SK-N-SH (cell line): ENCODE results near the gene PDE8A. TPM values are rescaled to one million over a fixed set of nuclear protein-coding genes. Genes with fewer than 3 reads are reported as not detected.

Source experiments
- CTCF ChIA-PET: fragments of 300-600, 350-600 bp; formaldehyde crosslinking; extraction: SDS; loops from one replicate; lab custom pipeline; 2021; lab: Yijun Ruan, JAX
- POLR2A ChIA-PET: fragments of 350-600 bp; sonication (Branson Sonifier 250); formaldehyde crosslinking; extraction: SDS; loops from one replicate; lab custom pipeline; 2020; ENCODE audit warnings: antibody characterized with exemption, inconsistent platforms; lab: Yijun Ruan, JAX
- DNase-seq: peaks from one replicate; pipeline ENCODE4 v3.0.0; 2012
- H2AFZ ChIP-seq: fragments of 200-600 bp; sonication (generic); 2 replicates; pipeline ENCODE4 v1.8.1; 2016; ENCODE audit warnings: antibody characterized with exemption, mild to moderate bottlenecking, low read depth
- H3F3A ChIP-seq: fragments of 200-600 bp; sonication (generic); replicated peaks from 2 replicates; pipeline ENCODE3; 2016; ENCODE audit warnings: antibody characterized with exemption, mild to moderate bottlenecking; ENCODE audit not compliant: insufficient read depth
- H3K27ac ChIP-seq, 2 experiments: fragments of 200-500 bp in 1 of 2; fragments of 200-600 bp in 1 of 2; sonication (Bioruptor generic) in 1 of 2; sonication (generic), shearing (Covaris generic) in 1 of 2; 2 replicates each; pipeline versions ENCODE4 v1.5.1 to v1.6.1; 2014 to 2016; ENCODE audit warnings: low read depth in 2 of 2, inconsistent platforms in 1 of 2, low read length in 1 of 2, mild to moderate bottlenecking in 1 of 2, mixed read lengths in 1 of 2
- H3K27me3 ChIP-seq: fragments of 200-600 bp; sonication (generic), shearing (Covaris generic); 2 replicates; pipeline ENCODE4 v1.6.1; 2016; ENCODE audit warnings: mixed run types; ENCODE audit not compliant: insufficient read depth
- H3K36me3 ChIP-seq, 2 experiments: fragments of 200-500 bp in 1 of 2; fragments of 200-600 bp in 1 of 2; sonication (Bioruptor generic) in 1 of 2; sonication (generic) in 1 of 2; replicated peaks in 1 of 2; 2 replicates each; pipeline versions ENCODE3 to v1.5.1; 2014 to 2016; ENCODE audit warnings: low read length in 1 of 2, mild to moderate bottlenecking in 1 of 2; ENCODE audit not compliant: insufficient read depth in 2 of 2, control insufficient read depth in 1 of 2
- H3K4me1 ChIP-seq, 2 experiments: fragments of 200-500 bp in 1 of 2; fragments of 200-600 bp in 1 of 2; sonication (Bioruptor generic) in 1 of 2; sonication (generic), shearing (Covaris generic) in 1 of 2; 2 replicates each; pipeline versions ENCODE4 v1.5.1 to v1.6.1; 2014 to 2016; ENCODE audit warnings: low read depth in 1 of 2, low read length in 1 of 2, mixed run types in 1 of 2; ENCODE audit not compliant: insufficient read depth in 2 of 2, control insufficient read depth in 1 of 2
- H3K4me2 ChIP-seq: fragments of 200-600 bp; sonication (generic), shearing (Covaris generic); 2 replicates; pipeline ENCODE4 v1.6.1; 2017; ENCODE audit warnings: mixed run types
- H3K4me3 ChIP-seq, 2 experiments: fragments of 200-500 bp in 1 of 2; fragments of 200-600 bp in 1 of 2; sonication (Bioruptor generic) in 1 of 2; sonication (generic), shearing (Covaris generic) in 1 of 2; 2 replicates each; pipeline versions ENCODE4 v1.5.1 to v1.8.1; 2014 to 2016; ENCODE audit warnings: low read depth in 2 of 2, inconsistent platforms in 1 of 2, low read length in 1 of 2, mild to moderate bottlenecking in 1 of 2, mixed read lengths in 1 of 2, moderate library complexity in 1 of 2
- H3K79me2 ChIP-seq: fragments of 200-600 bp; sonication (generic); 2 replicates; pipeline ENCODE4 v1.8.1; 2017; ENCODE audit warnings: mild to moderate bottlenecking; ENCODE audit not compliant: insufficient read depth
- H3K9ac ChIP-seq: fragments of 200-600 bp; sonication (generic); 2 replicates; pipeline ENCODE4 v1.6.1; 2017; ENCODE audit warnings: mixed run types
- H3K9me2 ChIP-seq: fragments of 200-600 bp; sonication (generic); 2 replicates; pipeline ENCODE4 v1.6.1; 2017; ENCODE audit warnings: mixed run types
- H3K9me3 ChIP-seq: fragments of 200-600 bp; sonication (generic); 2 replicates; pipeline ENCODE4 v1.6.1; 2017; ENCODE audit warnings: mixed run types, mild to moderate bottlenecking, moderate library complexity
- H4K20me1 ChIP-seq: fragments of 200-600 bp; sonication (generic); 2 replicates; pipeline ENCODE4 v1.6.1; 2017; ENCODE audit warnings: mild to moderate bottlenecking, mixed run types; ENCODE audit not compliant: insufficient read depth
- CHD2 ChIP-seq: fragments of 150-350 bp; IDR thresholded peaks from 2 replicates; pipeline ENCODE4 v1.6.1; 2018; ENCODE audit warnings: low read length; ENCODE audit not compliant: partially characterized antibody
- ELF1 ChIP-seq: IDR thresholded peaks from 2 replicates; pipeline ENCODE4 v1.4.0; 2012
- EZH2phosphoT487 ChIP-seq: fragments of 200-600 bp; sonication (generic); IDR thresholded peaks from 2 replicates; pipeline ENCODE4 v1.6.1; 2017; ENCODE audit warnings: low read depth, mixed run types, mild to moderate bottlenecking, antibody characterized with exemption, moderate library complexity, borderline replicate concordance
- JUND ChIP-seq: IDR thresholded peaks from 2 replicates; pipeline ENCODE4 v1.4.0; 2012
- NFIC ChIP-seq: IDR thresholded peaks from 2 replicates; pipeline ENCODE4 v1.4.0; 2012; ENCODE audit warnings: borderline replicate concordance
- POLR2AphosphoS5 ChIP-seq: IDR thresholded peaks from 2 replicates; pipeline ENCODE4 v1.6.1; 2012; ENCODE audit warnings: low read depth, low read length
- RCOR1 ChIP-seq: fragments of 150-350 bp; IDR thresholded peaks from 2 replicates; pipeline ENCODE4 v1.6.1; 2017; ENCODE audit warnings: antibody characterized with exemption, low read length
- RFX5 ChIP-seq: IDR thresholded peaks from 2 replicates; pipeline ENCODE4 v1.6.1; 2012; ENCODE audit warnings: mild to moderate bottlenecking, improper control_type of control experiment, low read length
- RXRA ChIP-seq: IDR thresholded peaks from 2 replicates; pipeline ENCODE4 v1.4.0; 2012; ENCODE audit warnings: low read depth, mild to moderate bottlenecking, borderline replicate concordance
- SMC3 ChIP-seq: IDR thresholded peaks from 2 replicates; pipeline ENCODE4 v1.6.1; 2012; ENCODE audit warnings: low read depth, low read length, improper control_type of control experiment
- TCF12 ChIP-seq: IDR thresholded peaks from 2 replicates; pipeline ENCODE4 v1.4.0; 2012
- TEAD4 ChIP-seq: IDR thresholded peaks from 2 replicates; pipeline ENCODE4 v1.4.0; 2012; ENCODE audit warnings: mild to moderate bottlenecking, borderline replicate concordance; ENCODE audit not compliant: insufficient read depth
- USF1 ChIP-seq: IDR thresholded peaks from 2 replicates; pipeline ENCODE4 v1.4.0; 2012; ENCODE audit warnings: low read depth, borderline replicate concordance
- WGBS: methylation state at CpG from one replicate; pipeline ENCODE4 v1.1.6; 2017; ENCODE audit warnings: low lambda C conversion rate; 5-methylcytosine and 5-hydroxymethylcytosine counted together
- polyA plus RNA-seq, 3 experiments: library from polyadenylated mRNA; depleted of rRNA; stranded (reverse); fragments of >200 nt; gene quantifications; 2 replicates each; pipeline ENCODE4 v1.2.3, GENCODE V29; 2012
- TF ChIP-seq, protein P1 (sequence below): fragments of 200-600 bp; sonication (generic); IDR thresholded peaks from 2 replicates; pipeline ENCODE4 v1.6.1; 2017; ENCODE audit warnings: antibody characterized with exemption, mild to moderate bottlenecking, moderate library complexity
- TF ChIP-seq, protein P2 (sequence below): IDR thresholded peaks from 2 replicates; pipeline ENCODE4 v1.4.0; 2012; ENCODE audit warnings: low read depth
- TF ChIP-seq, protein P3 (sequence below): IDR thresholded peaks from 2 replicates; pipeline ENCODE4; 2012

Gene PDE8A
- polyA plus RNA-seq, 1 of the 3 experiments (the other 2 are of a cell fraction) = 13.4 TPM

DNA sequence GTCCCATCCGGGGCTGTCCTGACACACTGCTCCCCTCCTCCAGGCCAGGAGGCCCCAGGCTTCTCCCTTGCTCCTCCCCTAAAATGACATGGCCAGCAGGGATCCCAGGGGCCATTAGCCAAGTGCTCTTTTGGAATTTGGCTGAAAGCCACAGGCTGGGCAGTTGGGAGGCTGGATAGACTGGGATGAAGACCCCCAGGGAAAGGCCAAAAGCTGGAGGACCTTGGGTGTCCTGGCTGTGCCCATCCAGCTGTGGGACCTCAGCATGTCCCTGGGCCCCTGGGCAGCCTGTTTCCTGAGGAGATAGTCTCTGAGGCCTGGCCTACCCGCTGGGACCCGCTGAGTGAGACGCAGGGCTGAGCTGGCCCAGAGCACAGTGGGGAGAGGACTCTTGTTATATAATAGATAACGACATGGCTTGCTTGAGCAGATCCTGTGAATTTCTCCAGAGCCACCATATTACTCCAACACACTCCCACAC, 5.7 kb upstream of the PDE8A start:
- Histone ChIP-seq H4K20me1 (no peaks in the 10 kb centered on the region), H3K27ac (no peak overlapping the region), H3K79me2 (no peaks in the 10 kb centered on the region), H3K9me2 (no peaks in the 10 kb centered on the region), H3K4me1 (no peaks in the 10 kb centered on the region; a peak in 2 of 4 replicates), H3K27me3 (no peaks in the 10 kb centered on the region), H3F3A (no peaks in the 10 kb centered on the region), H3K9ac (no peak overlapping the region), H2AFZ (no peak overlapping the region), H3K36me3 (no peaks in the 10 kb centered on the region), H3K9me3 (no peaks in the 10 kb centered on the region), H3K4me3 (no peak overlapping the region), H3K4me2 (no peak overlapping the region)
- 89% methylated on average over 4 of the region's 5 CpGs for WGBS
- ChIA-PET POLR2A (no interaction called here), CTCF (interaction anchor here (1.1 to 2.7 kb wide), 2 partner anchors 21 to 68 kb away, joined by 3 to 9 read pairs; no protein-coding TSS in a partner anchor)
- TF ChIP-seq RCOR1 = no peak
- DNase-seq = no peak

- DNase-seq = no peak
- no peaks in the 10 kb centered on the region for H3K9me3 ChIP-seq
- TF ChIP-seq RXRA = no peak
- TF ChIP-seq TEAD4 = no peak
- TF ChIP-seq EZH2phosphoT487 = no peak
- no peaks in the 10 kb centered on the region; a peak in 2 of 4 replicates for H3K4me1 ChIP-seq
- no peaks in the 10 kb centered on the region for H3K79me2 ChIP-seq
- no peak overlapping the region for H3K4me3 ChIP-seq
- H4K20me1 ChIP-seq = no peaks in the 10 kb centered on the region
- H3K36me3 ChIP-seq = no peaks in the 10 kb centered on the region
- H3F3A ChIP-seq = no peaks in the 10 kb centered on the region
- H3K27me3 ChIP-seq = no peaks in the 10 kb centered on the region
- no peak overlapping the region for H3K4me2 ChIP-seq
- ChIA-PET POLR2A (no interaction called here), CTCF (interaction anchor here (1.1 to 2.7 kb wide), 2 partner anchors 22 to 67 kb away, joined by 3 to 9 read pairs; no protein-coding TSS in a partner anchor)
- H3K9me2 ChIP-seq = no peaks in the 10 kb centered on the region
- no peak overlapping the region for H2AFZ ChIP-seq
- no peak overlapping the region for H3K9ac ChIP-seq
- WGBS = 95% methylated on average over 10 of the region's 10 CpGs
- no peak overlapping the region for H3K27ac ChIP-seq
Observed at GRCh38 chr15:84976746-84977345, 4.8 kb upstream of the PDE8A start.

GRCh38 chr15:84979651-84980050, 2.0 kb upstream of the PDE8A start:
- H3K4me1 ChIP-seq = peaks cover 0 to 6% of the 10 kb centered on the region in 2 experiments; a peak in 3 of 4 replicates
- no peaks in the 10 kb centered on the region for H3K9me3 ChIP-seq
- peak overlapping the region; percentile 82 for H3K4me2 ChIP-seq
- no peak overlapping the region; a peak in 2 of 4 replicates for H3K4me3 ChIP-seq
- CTCF ChIA-PET = interaction anchor here (0.7 to 3.5 kb wide), 8 partner anchors 9 to 393 kb away, joined by 3 to 19 read pairs (median 4); no protein-coding TSS in a partner anchor
- 71% methylated on average over 13 of the region's 16 CpGs for WGBS
- peaks cover 13% of the 10 kb centered on the region; the same call in 1 of the 2 replicates for H4K20me1 ChIP-seq
- no peaks in the 10 kb centered on the region for H3F3A ChIP-seq
- H2AFZ ChIP-seq = no peak overlapping the region
- H3K79me2 ChIP-seq = peaks cover 25% of the 10 kb centered on the region
- no peak overlapping the region for H3K27ac ChIP-seq
- no peak overlapping the region for H3K9ac ChIP-seq
- H3K9me2 ChIP-seq = no peaks in the 10 kb centered on the region
- TF ChIP-seq RFX5 (no peak), USF1 (no peak), EZH2phosphoT487 (no peak), JUND (no peak), NFIC (no peak), TCF12 (no peak), POLR2AphosphoS5 (no peak), SMC3 (no peak), ELF1 (no peak), CHD2 (no peak)
- TF ChIP-seq, protein P1, sequence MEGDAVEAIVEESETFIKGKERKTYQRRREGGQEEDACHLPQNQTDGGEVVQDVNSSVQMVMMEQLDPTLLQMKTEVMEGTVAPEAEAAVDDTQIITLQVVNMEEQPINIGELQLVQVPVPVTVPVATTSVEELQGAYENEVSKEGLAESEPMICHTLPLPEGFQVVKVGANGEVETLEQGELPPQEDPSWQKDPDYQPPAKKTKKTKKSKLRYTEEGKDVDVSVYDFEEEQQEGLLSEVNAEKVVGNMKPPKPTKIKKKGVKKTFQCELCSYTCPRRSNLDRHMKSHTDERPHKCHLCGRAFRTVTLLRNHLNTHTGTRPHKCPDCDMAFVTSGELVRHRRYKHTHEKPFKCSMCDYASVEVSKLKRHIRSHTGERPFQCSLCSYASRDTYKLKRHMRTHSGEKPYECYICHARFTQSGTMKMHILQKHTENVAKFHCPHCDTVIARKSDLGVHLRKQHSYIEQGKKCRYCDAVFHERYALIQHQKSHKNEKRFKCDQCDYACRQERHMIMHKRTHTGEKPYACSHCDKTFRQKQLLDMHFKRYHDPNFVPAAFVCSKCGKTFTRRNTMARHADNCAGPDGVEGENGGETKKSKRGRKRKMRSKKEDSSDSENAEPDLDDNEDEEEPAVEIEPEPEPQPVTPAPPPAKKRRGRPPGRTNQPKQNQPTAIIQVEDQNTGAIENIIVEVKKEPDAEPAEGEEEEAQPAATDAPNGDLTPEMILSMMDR = no peak
- TF ChIP-seq, protein P2, sequence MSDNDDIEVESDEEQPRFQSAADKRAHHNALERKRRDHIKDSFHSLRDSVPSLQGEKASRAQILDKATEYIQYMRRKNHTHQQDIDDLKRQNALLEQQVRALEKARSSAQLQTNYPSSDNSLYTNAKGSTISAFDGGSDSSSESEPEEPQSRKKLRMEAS = no peak
- TF ChIP-seq, protein P3, sequence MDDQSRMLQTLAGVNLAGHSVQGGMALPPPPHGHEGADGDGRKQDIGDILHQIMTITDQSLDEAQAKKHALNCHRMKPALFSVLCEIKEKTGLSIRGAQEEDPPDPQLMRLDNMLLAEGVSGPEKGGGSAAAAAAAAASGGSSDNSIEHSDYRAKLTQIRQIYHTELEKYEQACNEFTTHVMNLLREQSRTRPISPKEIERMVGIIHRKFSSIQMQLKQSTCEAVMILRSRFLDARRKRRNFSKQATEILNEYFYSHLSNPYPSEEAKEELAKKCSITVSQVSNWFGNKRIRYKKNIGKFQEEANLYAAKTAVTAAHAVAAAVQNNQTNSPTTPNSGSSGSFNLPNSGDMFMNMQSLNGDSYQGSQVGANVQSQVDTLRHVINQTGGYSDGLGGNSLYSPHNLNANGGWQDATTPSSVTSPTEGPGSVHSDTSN = no peak
- TF ChIP-seq, all 33 proteins: peak for 0
- no peaks in the 10 kb centered on the region for H3K36me3 ChIP-seq
- POLR2A ChIA-PET = interaction anchor here (0.6 kb wide), 1 partner anchor 23 kb away, joined by 3 read pairs; no protein-coding TSS in a partner anchor
- no peak for DNase-seq
- no peaks in the 10 kb centered on the region for H3K27me3 ChIP-seq
